SKM-1 (cell line): ENCODE measurements around the gene PLIN1.

ENCODE experiments used
- DNase-seq: peaks from one replicate; lab custom pipeline; 2025; ENCODE audit not compliant: unreplicated experiment; lab: John Stamatoyannopoulos, UW

PLIN1 gene

DNA sequence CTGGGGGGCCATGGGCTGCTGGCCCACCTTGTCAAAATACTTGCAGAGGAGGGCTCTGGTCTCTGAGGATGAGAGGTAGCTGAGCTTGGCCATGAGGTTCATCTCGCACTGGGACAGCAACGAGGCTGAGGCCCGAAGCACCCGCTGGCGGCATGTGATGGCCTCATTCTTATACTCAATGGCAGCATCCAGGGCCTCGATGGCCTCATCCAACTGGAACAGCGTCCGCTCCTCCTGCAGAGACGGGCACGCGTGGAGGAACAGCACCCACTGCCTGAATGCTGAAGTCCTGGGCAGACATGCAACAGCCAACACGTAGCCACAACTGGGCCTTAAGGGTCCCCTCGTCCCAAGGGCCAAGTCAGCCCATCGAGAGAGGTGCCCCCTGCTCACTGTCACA, 48.9 kb downstream of the PLIN1 start:
- no peak for DNase-seq

DNA sequence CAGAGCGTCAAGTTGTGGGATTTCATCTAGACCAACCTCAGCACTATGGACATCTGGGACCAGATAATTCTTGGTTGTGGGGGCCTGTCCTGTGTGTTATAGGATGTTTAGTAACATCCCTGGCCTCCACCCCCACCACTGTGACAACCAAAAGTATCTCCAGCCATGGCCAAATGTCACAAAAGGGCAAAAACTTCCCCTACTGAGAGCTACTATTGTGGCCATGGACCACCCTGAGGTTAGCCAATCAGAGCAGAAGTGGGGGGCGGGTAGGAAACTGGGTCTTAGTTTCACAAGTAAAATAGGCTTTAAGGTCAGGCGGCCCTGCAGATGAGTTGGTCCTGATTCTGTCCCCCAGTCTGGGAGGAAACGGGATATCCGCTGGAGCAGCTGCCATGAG, 49.3 kb downstream of the PLIN1 start:
- DNase-seq: no peak

DNA sequence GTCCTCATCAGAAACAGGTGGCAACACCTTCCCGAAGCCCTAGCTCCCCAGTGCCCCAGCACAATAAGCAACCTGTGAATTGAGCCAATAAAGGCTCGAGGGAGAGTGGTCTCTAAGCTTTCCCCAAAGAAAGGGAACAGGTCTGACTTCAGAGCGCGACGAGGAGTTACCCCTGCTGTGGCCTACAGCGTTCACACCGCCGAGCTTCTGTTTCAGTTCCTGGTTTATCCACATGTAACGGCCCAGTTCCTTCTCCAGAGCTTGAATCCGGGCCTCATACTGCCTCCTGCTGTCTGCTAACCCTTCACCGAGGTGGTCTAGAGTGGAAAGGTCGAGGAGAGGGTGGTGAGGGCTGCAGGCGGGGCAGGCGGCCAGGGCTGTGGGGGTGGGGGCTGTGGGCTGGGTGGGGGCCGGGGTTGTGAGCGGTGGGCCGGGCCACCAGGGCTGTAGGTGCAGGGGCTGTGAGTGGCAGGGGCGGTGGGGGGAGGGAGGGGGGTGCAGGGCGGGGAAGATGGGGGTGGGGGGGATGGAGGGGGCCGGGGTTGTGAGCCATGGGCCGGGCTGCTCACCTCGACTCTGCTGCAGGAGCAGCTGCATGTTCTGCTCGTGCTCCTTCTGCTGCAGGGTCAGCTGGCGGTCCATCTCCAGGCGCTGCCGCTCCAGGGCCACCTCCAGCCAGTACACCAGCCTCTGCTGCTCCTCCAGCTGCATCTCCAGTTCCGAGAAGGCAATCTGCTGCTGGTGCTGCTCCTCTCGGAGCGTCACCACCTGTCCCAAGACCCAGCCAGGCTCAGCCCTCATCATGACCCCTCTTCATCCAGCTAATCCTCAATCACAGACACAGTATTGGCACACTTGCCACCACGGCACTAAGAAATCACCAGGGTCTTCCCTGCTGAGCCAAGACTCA, 50.1 kb downstream of the PLIN1 start:
- DNase-seq: no peak

DNA sequence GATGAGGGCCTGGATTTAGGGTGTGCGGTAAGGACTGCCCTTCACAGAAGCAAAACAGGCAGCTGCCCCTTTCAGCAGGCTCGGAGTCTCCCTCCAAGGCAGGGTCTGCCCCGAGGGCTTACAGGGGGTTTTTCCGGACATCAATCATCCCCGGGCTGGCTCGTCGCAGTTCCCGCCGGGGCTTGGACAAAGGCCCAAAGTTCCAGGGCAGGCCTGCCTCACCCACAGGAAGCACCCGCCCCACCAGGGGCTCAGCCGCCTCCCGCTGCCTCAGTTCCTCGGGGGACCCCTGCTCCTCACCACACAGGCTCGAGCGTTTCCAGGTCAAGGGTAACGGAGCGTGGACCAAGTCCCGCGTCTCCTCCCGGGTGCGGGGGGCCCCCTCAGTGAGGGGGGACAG, 50.9 kb downstream of the PLIN1 start:
- DNase-seq: no peak

DNA sequence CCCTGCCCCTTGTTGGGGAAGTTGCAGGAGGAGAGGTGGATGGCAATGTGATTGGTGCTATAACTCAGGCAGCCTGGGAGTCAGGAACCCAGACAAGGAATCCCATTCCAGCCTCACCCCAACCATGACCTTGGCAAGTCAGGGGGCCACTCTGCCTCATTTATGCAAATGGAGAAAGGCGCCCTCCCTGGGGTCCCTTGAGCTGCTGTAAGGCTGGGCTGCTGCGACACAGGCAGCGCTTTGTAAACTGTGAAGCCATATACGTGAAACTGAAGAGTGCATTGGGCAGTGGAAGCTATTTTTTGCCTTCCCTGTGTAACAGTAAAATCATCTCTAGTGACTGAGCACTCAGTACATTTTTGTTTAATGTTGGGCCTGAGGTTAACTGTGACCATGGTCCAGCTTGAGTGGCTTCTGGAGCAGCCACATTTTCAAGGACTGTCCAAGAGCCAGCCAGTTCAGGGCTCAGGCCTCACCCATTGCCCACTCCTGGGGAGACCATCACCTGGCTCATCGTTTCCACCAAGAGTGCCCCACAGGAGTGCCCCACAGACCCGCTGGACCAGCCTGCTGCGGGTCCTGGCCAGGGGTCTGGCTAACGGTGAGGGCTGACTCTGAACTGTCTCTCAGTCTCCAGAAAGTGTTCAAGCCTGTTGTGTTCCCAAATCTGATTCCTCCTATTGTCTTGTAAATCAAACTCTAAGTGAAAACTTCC, 51.8 kb downstream of the PLIN1 start:
- no peak for DNase-seq

DNA sequence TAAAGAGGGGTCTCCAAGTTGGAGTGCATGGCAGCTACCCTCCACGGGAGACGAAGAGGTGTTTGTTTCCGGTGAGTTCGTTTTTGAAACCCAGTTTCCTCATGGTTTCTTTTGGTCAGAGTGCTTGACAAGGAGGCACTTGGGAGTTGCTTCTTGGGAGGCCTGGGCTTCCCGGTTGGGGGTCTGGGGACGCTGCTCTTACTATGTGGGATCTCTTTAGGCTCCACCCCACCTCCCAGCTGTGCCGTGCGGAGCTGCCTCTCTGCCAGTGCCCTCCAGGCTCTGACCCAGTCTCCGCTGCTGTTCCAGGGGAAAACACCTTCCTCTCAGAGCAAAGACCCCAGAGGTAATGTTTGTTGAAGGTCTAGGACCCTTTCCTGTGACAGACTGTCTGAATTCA, 53.5 kb downstream of the PLIN1 start:
- no peak for DNase-seq

DNA sequence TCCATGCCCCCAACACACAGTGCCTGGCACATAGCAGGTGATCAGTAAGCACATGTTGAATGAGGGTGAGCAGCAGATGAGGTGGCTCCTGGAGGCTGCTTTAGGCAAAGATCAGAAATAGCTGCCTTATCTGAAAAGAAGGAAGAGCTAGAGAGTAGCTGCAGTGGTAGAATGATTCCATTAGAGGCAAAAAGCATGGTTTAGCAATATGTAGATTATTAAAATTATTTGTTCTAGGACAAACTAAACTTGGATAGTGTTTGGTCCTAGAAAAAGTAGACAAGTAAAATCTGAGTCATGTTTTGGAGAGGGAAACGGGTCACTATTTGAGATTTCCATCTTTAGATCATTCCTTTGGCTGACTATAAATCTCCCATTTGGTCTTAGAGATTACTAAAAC, 56.0 kb downstream of the PLIN1 start:
- no peak for DNase-seq

DNA sequence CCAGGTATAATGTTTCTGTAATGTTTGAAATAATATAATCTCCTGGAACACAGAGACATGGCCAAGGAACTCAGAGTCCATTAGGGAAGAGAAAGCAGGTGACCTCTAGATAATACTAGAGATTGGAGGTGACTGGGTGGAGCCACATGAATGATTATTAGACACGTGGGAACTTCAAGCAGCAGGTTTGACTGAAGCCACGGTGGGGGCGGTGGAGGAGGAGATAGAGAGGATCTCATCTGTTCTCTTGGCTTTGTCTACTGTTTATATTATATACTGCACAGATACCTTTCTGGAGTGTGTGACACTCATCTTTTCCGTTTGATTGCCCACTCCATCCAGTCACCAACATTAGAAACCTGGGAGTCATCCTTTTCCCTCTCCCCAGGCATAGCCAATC, 57.6 kb downstream of the PLIN1 start:
- DNase-seq: no peak

DNA sequence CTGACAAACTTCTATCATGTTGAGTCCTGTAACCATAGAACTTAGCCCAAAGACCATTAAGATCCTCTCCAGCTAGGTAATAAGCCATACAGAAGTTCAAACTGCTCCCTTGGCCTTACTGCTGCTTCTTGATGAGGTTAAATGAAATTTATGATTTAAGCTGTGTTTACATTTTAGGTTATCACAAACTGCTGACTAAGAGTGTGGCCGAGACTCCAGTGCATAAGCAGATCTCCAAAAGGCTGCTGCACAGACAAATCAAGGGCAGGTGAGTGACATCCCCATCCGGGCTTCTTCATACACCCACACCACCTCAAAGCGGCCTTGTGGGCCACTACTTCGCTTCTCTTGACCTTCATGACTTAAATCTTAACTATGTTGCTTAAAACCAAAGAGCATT, 62.9 kb downstream of the PLIN1 start:
- no peak for DNase-seq

DNA sequence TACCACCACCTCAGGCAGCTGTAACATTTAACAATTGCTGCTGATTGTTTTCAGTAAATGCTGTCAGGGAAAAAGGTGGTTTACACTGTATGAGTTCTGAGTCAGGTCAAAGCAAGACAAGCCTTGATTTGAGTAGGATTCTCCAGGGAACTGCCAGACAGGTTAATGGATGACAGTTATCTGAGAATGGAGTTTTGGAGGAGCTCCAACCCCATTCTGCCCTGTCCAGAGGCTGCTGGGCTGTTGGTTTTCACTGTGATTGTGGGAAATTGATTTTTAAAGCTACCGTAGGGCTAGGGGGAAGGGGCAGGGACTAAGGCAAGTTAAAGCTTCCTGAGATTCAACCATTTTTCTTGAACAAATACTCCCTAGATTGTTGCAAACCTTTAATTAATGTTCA, 64.0 kb downstream of the PLIN1 start:
- no peak for DNase-seq
